ENCODE measurements around the gene TP53BP1.
A peak's percentile ranks its signal among the peaks of the same experiment; 100 is the strongest.

Gene TP53BP1

DNA sequence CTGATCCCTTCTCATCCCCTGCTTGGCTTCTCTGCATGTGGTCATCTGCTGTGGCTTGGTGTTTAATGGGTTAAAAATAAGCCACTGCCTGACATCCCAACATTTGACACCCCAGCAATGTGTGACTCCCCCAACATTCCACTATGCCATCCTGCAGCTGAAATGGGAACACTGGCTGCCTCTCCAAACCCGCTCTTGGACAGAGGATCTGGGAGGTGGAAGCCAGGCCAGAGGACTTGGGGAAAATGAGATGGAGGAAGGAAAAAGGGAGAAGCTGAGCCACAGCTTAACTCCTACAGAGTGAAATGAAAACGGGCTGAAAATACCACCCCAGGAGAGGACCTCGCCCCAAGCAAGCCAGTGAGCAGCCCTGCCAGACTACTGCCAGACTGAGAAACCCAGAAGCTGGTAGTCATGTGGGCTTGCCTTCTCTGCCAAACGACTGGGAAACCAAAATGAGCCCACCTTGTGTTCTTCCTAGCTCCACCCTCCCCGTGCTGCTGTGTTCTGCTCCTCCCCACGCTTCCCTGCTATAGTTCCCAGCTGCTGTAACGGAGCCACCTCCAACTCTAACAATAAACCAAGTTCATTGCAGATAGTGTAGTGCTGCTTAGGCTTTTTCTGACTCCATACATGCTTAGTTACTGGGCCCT, 38.2 kb upstream of the TP53BP1 start:
- H4K8ac ChIP-seq (ENCODE audit: low read depth, low read length), result no peak overlapping the region
- DNase-seq, result peak; percentile 27

DNA sequence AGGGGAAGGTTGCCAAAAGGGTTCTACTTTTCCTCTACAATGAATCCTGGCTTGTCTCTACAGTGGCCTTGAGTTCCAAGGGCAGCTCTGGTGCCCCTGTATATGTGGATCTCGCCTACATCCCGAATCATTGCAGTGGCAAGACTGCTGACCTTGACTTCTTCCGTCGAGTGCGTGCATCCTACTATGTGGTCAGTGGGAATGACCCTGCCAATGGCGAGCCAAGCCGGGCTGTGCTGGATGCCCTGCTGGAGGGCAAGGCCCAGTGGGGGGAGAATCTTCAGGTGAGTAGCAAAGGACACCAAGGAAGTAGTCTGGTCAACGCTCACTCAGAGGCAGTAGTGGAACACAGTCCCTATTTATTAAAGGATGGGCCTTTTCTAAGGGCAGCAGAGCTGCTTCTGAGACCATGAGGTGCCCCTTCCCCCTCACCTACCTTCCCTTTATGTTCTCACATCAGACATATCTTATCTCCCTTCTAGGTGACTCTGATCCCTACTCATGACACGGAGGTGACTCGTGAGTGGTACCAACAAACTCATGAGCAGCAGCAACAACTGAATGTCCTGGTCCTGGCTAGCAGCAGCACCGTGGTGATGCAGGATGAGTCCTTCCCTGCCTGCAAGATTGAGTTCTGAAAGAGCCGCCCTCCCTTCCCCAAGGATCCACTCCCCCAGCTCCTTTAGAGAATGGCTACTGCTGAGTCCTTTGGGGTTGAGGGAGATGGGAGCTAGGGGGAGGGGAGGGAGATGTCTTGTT, 36.8 kb upstream of the TP53BP1 start:
- no peaks in the 10 kb centered on the region for H3K79me2 ChIP-seq (ENCODE audit: control insufficient read depth, insufficient read depth, low read length)
- no peak overlapping the region for H2BK15ac ChIP-seq (replicated peaks; ENCODE audit: low read depth)
- no CpG with 5 or more reads among the region's 12 CpGs for WGBS (ENCODE audit: extremely low coverage, insufficient coverage, low lambda C conversion rate)

More for the DNA sequence above, 38.2 kb upstream of the TP53BP1 start:
- Histone ChIP-seq H3K36me3 (ENCODE audit: control insufficient read depth, insufficient read depth, low read length) (no peaks in the 10 kb centered on the region), H3K18ac (ENCODE audit: low read length) (no peak overlapping the region), H3K56ac (ENCODE audit: low read length) (peak overlapping the region; percentile 10), H3K4ac (ENCODE audit: low read depth, low read length) (no peak overlapping the region), H3K27ac (ENCODE audit: low read depth, low read length) (no peak overlapping the region), H2BK5ac (ENCODE audit: low read length) (no peak overlapping the region), H3K27me3 (ENCODE audit: insufficient read depth, low read length, poor library complexity) (no peaks in the 10 kb centered on the region), H3K79me2 (ENCODE audit: control insufficient read depth, insufficient read depth, low read length) (no peaks in the 10 kb centered on the region), H2BK15ac (replicated peaks; ENCODE audit: low read depth) (no peak overlapping the region), H4K5ac (ENCODE audit: low read length) (no peak overlapping the region), H2AK5ac (ENCODE audit: low read length) (no peak overlapping the region), H3K4me1 (ENCODE audit: control insufficient read depth, low read depth, low read length) (peaks cover 8% of the 10 kb centered on the region), H3K23ac (ENCODE audit: low read length) (no peak overlapping the region), H3K4me2 (ENCODE audit: low read length) (no peak overlapping the region), H3K9ac (ENCODE audit: low read length) (no peak overlapping the region), H3K79me1 (ENCODE audit: low read length) (no peaks in the 10 kb centered on the region), H2BK120ac (ENCODE audit: low read depth, low read length) (no peak overlapping the region), H3K4me3 (ENCODE audit: low read length) (no peak overlapping the region)
- WGBS (ENCODE audit: extremely low coverage, insufficient coverage, low lambda C conversion rate), result no CpG with 5 or more reads among the region's 7 CpGs

DNA sequence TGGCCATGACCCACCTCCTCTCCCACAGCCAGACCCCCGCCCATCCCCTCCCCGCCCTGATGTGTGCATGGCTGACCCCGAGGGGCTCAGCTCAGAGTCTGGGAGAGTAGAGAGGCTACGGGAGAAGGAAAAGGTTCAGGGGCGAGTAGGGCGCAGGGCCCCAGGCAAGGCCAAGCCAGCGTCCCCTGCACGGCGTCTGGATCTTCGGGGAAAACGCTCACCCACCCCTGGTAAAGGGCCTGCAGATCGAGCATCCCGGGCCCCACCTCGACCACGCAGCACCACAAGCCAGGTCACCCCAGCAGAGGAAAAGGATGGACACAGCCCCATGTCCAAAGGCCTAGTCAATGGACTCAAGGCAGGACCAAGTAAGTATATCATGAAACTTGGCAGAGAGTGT, 36.2 kb upstream of the TP53BP1 start:
- no CpG with 5 or more reads among the region's 15 CpGs for WGBS (ENCODE audit: extremely low coverage, insufficient coverage, low lambda C conversion rate)

More for the DNA sequence above, 36.8 kb upstream of the TP53BP1 start:
- no peak overlapping the region for H2AK5ac ChIP-seq (ENCODE audit: low read length)
- no peak overlapping the region for H3K4me3 ChIP-seq (ENCODE audit: low read length)
- no peaks in the 10 kb centered on the region for H3K36me3 ChIP-seq (ENCODE audit: control insufficient read depth, insufficient read depth, low read length)
- H3K4me2 ChIP-seq (ENCODE audit: low read length), result no peak overlapping the region
- no peak overlapping the region for H3K9ac ChIP-seq (ENCODE audit: low read length)
- H4K5ac ChIP-seq (ENCODE audit: low read length), result no peak overlapping the region
- no peak overlapping the region for H3K23ac ChIP-seq (ENCODE audit: low read length)
- no peak overlapping the region for H4K8ac ChIP-seq (ENCODE audit: low read depth, low read length)
- no peak overlapping the region for H3K18ac ChIP-seq (ENCODE audit: low read length)
- no peak overlapping the region for H2BK120ac ChIP-seq (ENCODE audit: low read depth, low read length)
- H3K4ac ChIP-seq (ENCODE audit: low read depth, low read length), result no peak overlapping the region
- H3K27me3 ChIP-seq (ENCODE audit: insufficient read depth, low read length, poor library complexity), result no peaks in the 10 kb centered on the region
- peaks cover 8% of the 10 kb centered on the region for H3K4me1 ChIP-seq (ENCODE audit: control insufficient read depth, low read depth, low read length)
- no peaks in the 10 kb centered on the region for H3K79me1 ChIP-seq (ENCODE audit: low read length)
- no peak overlapping the region for H2BK5ac ChIP-seq (ENCODE audit: low read length)
- H3K27ac ChIP-seq (ENCODE audit: low read depth, low read length), result no peak overlapping the region
- DNase-seq, result no peak
- no peak overlapping the region for H3K56ac ChIP-seq (ENCODE audit: low read length)

DNA sequence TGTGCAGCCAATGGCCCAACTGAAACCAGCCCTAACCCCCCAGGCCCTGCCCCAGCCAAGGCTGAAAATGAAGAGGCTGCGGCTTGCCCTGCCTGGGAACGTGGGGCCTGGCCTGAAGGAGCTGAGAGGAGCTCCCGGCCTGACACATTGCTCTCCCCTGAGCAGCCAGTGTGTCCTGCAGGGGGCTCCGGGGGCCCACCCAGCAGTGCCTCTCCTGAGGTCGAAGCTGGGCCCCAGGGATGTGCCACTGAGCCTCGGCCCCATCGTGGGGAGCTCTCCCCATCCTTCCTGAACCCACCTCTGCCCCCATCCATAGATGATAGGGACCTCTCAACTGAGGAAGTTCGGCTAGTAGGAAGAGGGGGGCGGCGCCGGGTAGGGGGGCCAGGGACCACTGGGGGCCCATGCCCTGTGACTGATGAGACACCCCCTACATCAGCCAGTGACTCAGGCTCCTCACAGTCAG, 35.6 kb upstream of the TP53BP1 start:
- no peaks in the 10 kb centered on the region for H3K27me3 ChIP-seq (ENCODE audit: insufficient read depth, low read length, poor library complexity)
- no CpG with 5 or more reads among the region's 11 CpGs for WGBS (ENCODE audit: extremely low coverage, insufficient coverage, low lambda C conversion rate)
- H2BK120ac ChIP-seq (ENCODE audit: low read depth, low read length), result no peak overlapping the region
- no peak overlapping the region for H3K4ac ChIP-seq (ENCODE audit: low read depth, low read length)
- H3K4me3 ChIP-seq (ENCODE audit: low read length), result no peak overlapping the region
- H3K79me2 ChIP-seq (ENCODE audit: control insufficient read depth, insufficient read depth, low read length), result no peaks in the 10 kb centered on the region
- no peak for DNase-seq
- no peaks in the 10 kb centered on the region for H3K79me1 ChIP-seq (ENCODE audit: low read length)
- H4K5ac ChIP-seq (ENCODE audit: low read length), result no peak overlapping the region
- H3K4me2 ChIP-seq (ENCODE audit: low read length), result no peak overlapping the region
- H3K36me3 ChIP-seq (ENCODE audit: control insufficient read depth, insufficient read depth, low read length), result no peaks in the 10 kb centered on the region
- H2BK5ac ChIP-seq (ENCODE audit: low read length), result no peak overlapping the region
- H3K9ac ChIP-seq (ENCODE audit: low read length), result no peak overlapping the region
- H3K27ac ChIP-seq (ENCODE audit: low read depth, low read length), result no peak overlapping the region
- H2AK5ac ChIP-seq (ENCODE audit: low read length), result no peak overlapping the region
- no peak overlapping the region for H3K56ac ChIP-seq (ENCODE audit: low read length)
- H2BK15ac ChIP-seq (replicated peaks; ENCODE audit: low read depth), result no peak overlapping the region
- no peak overlapping the region for H4K8ac ChIP-seq (ENCODE audit: low read depth, low read length)
- H3K23ac ChIP-seq (ENCODE audit: low read length), result no peak overlapping the region
- H3K4me1 ChIP-seq (ENCODE audit: control insufficient read depth, low read depth, low read length), result peaks cover 8% of the 10 kb centered on the region
- H3K18ac ChIP-seq (ENCODE audit: low read length), result no peak overlapping the region

More for the DNA sequence above, 36.2 kb upstream of the TP53BP1 start:
- Histone ChIP-seq H3K79me2 (ENCODE audit: control insufficient read depth, insufficient read depth, low read length) (no peaks in the 10 kb centered on the region), H2BK120ac (ENCODE audit: low read depth, low read length) (no peak overlapping the region), H3K4me3 (ENCODE audit: low read length) (no peak overlapping the region), H2BK5ac (ENCODE audit: low read length) (no peak overlapping the region), H3K4me1 (ENCODE audit: control insufficient read depth, low read depth, low read length) (peaks cover 8% of the 10 kb centered on the region), H3K4ac (ENCODE audit: low read depth, low read length) (no peak overlapping the region), H3K18ac (ENCODE audit: low read length) (no peak overlapping the region), H2BK15ac (replicated peaks; ENCODE audit: low read depth) (no peak overlapping the region), H3K36me3 (ENCODE audit: control insufficient read depth, insufficient read depth, low read length) (no peaks in the 10 kb centered on the region), H3K4me2 (ENCODE audit: low read length) (no peak overlapping the region), H4K8ac (ENCODE audit: low read depth, low read length) (no peak overlapping the region), H3K56ac (ENCODE audit: low read length) (no peak overlapping the region), H3K9ac (ENCODE audit: low read length) (no peak overlapping the region), H3K27ac (ENCODE audit: low read depth, low read length) (no peak overlapping the region), H3K79me1 (ENCODE audit: low read length) (no peaks in the 10 kb centered on the region), H3K27me3 (ENCODE audit: insufficient read depth, low read length, poor library complexity) (no peaks in the 10 kb centered on the region), H4K5ac (ENCODE audit: low read length) (no peak overlapping the region), H3K23ac (ENCODE audit: low read length) (no peak overlapping the region), H2AK5ac (ENCODE audit: low read length) (no peak overlapping the region)
- no peak for DNase-seq

DNA sequence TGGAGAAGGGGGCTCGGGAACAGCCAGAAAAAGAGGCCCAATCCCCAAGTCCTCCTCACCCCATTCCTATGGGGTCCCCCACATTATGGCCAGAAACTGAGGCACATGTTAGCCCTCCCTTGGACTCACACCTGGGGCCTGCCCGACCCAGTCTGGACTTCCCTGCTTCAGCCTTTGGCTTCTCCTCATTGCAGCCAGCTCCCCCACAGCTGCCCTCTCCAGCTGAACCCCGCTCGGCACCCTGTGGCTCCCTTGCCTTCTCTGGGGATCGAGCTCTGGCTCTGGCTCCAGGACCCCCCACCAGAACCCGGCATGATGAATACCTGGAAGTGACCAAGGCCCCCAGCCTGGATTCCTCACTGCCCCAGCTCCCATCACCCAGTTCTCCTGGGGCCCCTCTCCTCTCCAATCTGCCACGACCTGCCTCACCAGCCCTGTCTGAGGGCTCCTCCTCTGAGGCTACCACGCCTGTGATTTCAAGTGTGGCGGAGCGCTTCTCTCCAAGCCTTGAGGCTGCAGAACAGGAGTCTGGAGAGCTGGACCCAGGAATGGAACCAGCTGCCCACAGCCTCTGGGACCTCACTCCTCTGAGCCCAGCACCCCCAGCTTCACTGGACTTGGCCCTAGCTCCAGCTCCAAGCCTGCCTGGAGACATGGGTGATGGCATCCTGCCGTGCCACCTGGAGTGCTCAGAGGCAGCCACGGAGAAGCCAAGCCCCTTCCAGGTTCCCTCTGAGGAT, 35.0 kb upstream of the TP53BP1 start:
- no peak overlapping the region for H2AK5ac ChIP-seq (ENCODE audit: low read length)
- no CpG with 5 or more reads among the region's 12 CpGs for WGBS (ENCODE audit: extremely low coverage, insufficient coverage, low lambda C conversion rate)
- H3K27ac ChIP-seq (ENCODE audit: low read depth, low read length), result no peak overlapping the region
- no peaks in the 10 kb centered on the region for H3K27me3 ChIP-seq (ENCODE audit: insufficient read depth, low read length, poor library complexity)
- H3K4me3 ChIP-seq (ENCODE audit: low read length), result no peak overlapping the region
- H4K5ac ChIP-seq (ENCODE audit: low read length), result no peak overlapping the region
- H2BK15ac ChIP-seq (replicated peaks; ENCODE audit: low read depth), result no peak overlapping the region
- H3K23ac ChIP-seq (ENCODE audit: low read length), result no peak overlapping the region
- no peak overlapping the region for H2BK5ac ChIP-seq (ENCODE audit: low read length)
- H3K36me3 ChIP-seq (ENCODE audit: control insufficient read depth, insufficient read depth, low read length), result no peaks in the 10 kb centered on the region
- H3K4me2 ChIP-seq (ENCODE audit: low read length), result no peak overlapping the region
- H3K4ac ChIP-seq (ENCODE audit: low read depth, low read length), result no peak overlapping the region
- H3K9ac ChIP-seq (ENCODE audit: low read length), result no peak overlapping the region
- DNase-seq, result no peak
- no peak overlapping the region for H3K56ac ChIP-seq (ENCODE audit: low read length)
- H3K4me1 ChIP-seq (ENCODE audit: control insufficient read depth, low read depth, low read length), result peaks cover 8% of the 10 kb centered on the region
- H4K8ac ChIP-seq (ENCODE audit: low read depth, low read length), result no peak overlapping the region
- H3K18ac ChIP-seq (ENCODE audit: low read length), result no peak overlapping the region
- H3K79me2 ChIP-seq (ENCODE audit: control insufficient read depth, insufficient read depth, low read length), result no peaks in the 10 kb centered on the region
- no peak overlapping the region for H2BK120ac ChIP-seq (ENCODE audit: low read depth, low read length)
- H3K79me1 ChIP-seq (ENCODE audit: low read length), result no peaks in the 10 kb centered on the region
